Measurements from ENCODE around the gene ZBTB32. TPM values are rescaled to one million over a fixed set of nuclear protein-coding genes. Genes with fewer than 3 reads are reported as not detected.
"Not testable (repeated sequence)": the region's sequence is repeated elsewhere in the genome, so short reads cannot be mapped to it uniquely, and the experiment has no call there.

The ZBTB32 gene
- not detected for total RNA-seq

- no peak for FAIRE-seq
- DNase-seq (ENCODE audit: low spot score in 2 of 2), result no peak
Measured at GRCh38 chr19:35704218-35704617, at the start of gene ZBTB32. TSS of gene ZBTB32 (plus strand) at chr19:35704558. CDS start at chr19:35714627, 10,069 bp downstream.

GRCh38 chr19:35654828-35655227 lies 49.5 kb upstream of the ZBTB32 start:
- FAIRE-seq; DNase-seq (ENCODE audit: low spot score in 2 of 2): not testable (repeated sequence)

GRCh38 chr19:35655600-35655999 lies 48.8 kb upstream of the ZBTB32 start:
- FAIRE-seq (no peak), DNase-seq (ENCODE audit: low spot score in 2 of 2) (no peak)

GRCh38 chr19:35656700-35657099 lies 47.7 kb upstream of the ZBTB32 start:
- no peak for DNase-seq (ENCODE audit: low spot score in 2 of 2)
- FAIRE-seq, result no peak

- FAIRE-seq (no peak), DNase-seq (ENCODE audit: low spot score in 2 of 2) (no peak)
Measured at GRCh38 chr19:35657904-35658700, 46.3 kb upstream of the ZBTB32 start.

- FAIRE-seq (no peak), DNase-seq (ENCODE audit: low spot score in 2 of 2) (no peak)
Measured at GRCh38 chr19:35661995-35662340, 42.4 kb upstream of the ZBTB32 start.

- FAIRE-seq, result no peak
Measured at GRCh38 chr19:35663981-35664380, 40.4 kb upstream of the ZBTB32 start.

GRCh38 chr19:35665157-35665556 lies 39.2 kb upstream of the ZBTB32 start:
- FAIRE-seq, result no peak
- DNase-seq (ENCODE audit: low spot score in 2 of 2), result no peak

More at GRCh38 chr19:35663981-35664380, 40.4 kb upstream of the ZBTB32 start:
- no peak for DNase-seq (ENCODE audit: low spot score in 2 of 2)

- FAIRE-seq (no peak), DNase-seq (ENCODE audit: low spot score in 2 of 2) (no peak)
Measured at GRCh38 chr19:35665604-35666003, 38.8 kb upstream of the ZBTB32 start.

GRCh38 chr19:35666251-35666913 lies 38.0 kb upstream of the ZBTB32 start, which contains the start of gene UPK1A:
TSS of gene UPK1A (plus strand) at chr19:35666517. CDS start at chr19:35666813, 296 bp downstream.
- no peak for FAIRE-seq
- no peak for DNase-seq (ENCODE audit: low spot score in 2 of 2)

- FAIRE-seq, result no peak
- DNase-seq (ENCODE audit: low spot score in 2 of 2), result no peak
Measured at GRCh38 chr19:35669566-35669965, 34.8 kb upstream of the ZBTB32 start.

GRCh38 chr19:35669974-35670373 lies 34.4 kb upstream of the ZBTB32 start:
- DNase-seq (ENCODE audit: low spot score in 2 of 2) (no peak), FAIRE-seq (no peak)

- DNase-seq (ENCODE audit: low spot score in 2 of 2) (no peak), FAIRE-seq (no peak)
Measured at GRCh38 chr19:35670686-35671085, 33.7 kb upstream of the ZBTB32 start.

GRCh38 chr19:35671818-35672217 lies 32.5 kb upstream of the ZBTB32 start:
- FAIRE-seq (no peak), DNase-seq (ENCODE audit: low spot score in 2 of 2) (no peak)

- no peak for FAIRE-seq
- DNase-seq (ENCODE audit: low spot score in 2 of 2), result no peak
Measured at GRCh38 chr19:35673121-35673804, 31.1 kb upstream of the ZBTB32 start.

GRCh38 chr19:35675589-35676140 lies 28.7 kb upstream of the ZBTB32 start:
- no peak for DNase-seq (ENCODE audit: low spot score in 2 of 2)

GRCh38 chr19:35689836-35690235 lies 14.5 kb upstream of the ZBTB32 start:
- no peak for DNase-seq (ENCODE audit: low spot score in 2 of 2)
- no peak for FAIRE-seq

More at GRCh38 chr19:35675589-35676140, 28.7 kb upstream of the ZBTB32 start:
- no peak for FAIRE-seq

GRCh38 chr19:35691106-35691505 lies 13.3 kb upstream of the ZBTB32 start:
- DNase-seq (ENCODE audit: low spot score in 2 of 2); FAIRE-seq: not testable (repeated sequence)

- no peak for FAIRE-seq
Measured at GRCh38 chr19:35692010-35692409, 12.3 kb upstream of the ZBTB32 start.

GRCh38 chr19:35693422-35693821 lies 10.9 kb upstream of the ZBTB32 start:
- DNase-seq (ENCODE audit: low spot score in 2 of 2) (no peak), FAIRE-seq (no peak)

More at GRCh38 chr19:35692010-35692409, 12.3 kb upstream of the ZBTB32 start:
- no peak for DNase-seq (ENCODE audit: low spot score in 2 of 2)

Data from frontal cortex (tissue), 4 donors.